Activated naive CD4-positive, alpha-beta T cell treated with anti-CD3 and anti-CD28 coated beads for 36 hours (primary cell): ENCODE measurements around the gene PSMD5. TPM values are rescaled to one million over a fixed set of nuclear protein-coding genes. Genes with fewer than 3 reads are reported as not detected.

Source experiments
- CTCF ChIA-PET: fragments of 350-600 bp; sonication (Branson Sonifier 250); formaldehyde crosslinking; loops from one replicate; lab custom pipeline; 2021; ENCODE audit warnings: antibody characterized with exemption; lab: Charles Lee
- DNase-seq: peaks from one replicate; pipeline ENCODE4 v3.0.0-alpha.2; 2020
- H3K27ac Mint-ChIP-seq: one replicate; pipeline ENCODE4 v1.8.0; 2021; ENCODE audit warnings: mild to moderate bottlenecking, mixed read lengths
- H3K27me3 Mint-ChIP-seq: one replicate; pipeline ENCODE4 v1.8.0; 2021; ENCODE audit warnings: low read depth, mixed read lengths
- H3K36me3 Mint-ChIP-seq: one replicate; pipeline ENCODE4 v1.8.0; 2021; ENCODE audit warnings: low read depth, mixed read lengths
- H3K4me1 Mint-ChIP-seq: one replicate; pipeline ENCODE4 v1.8.0; 2021; ENCODE audit warnings: low read depth, mixed read lengths
- H3K4me3 Mint-ChIP-seq: one replicate; pipeline ENCODE4 v1.8.0; 2021; ENCODE audit warnings: mild to moderate bottlenecking, moderate library complexity, mixed read lengths
- H3K9me3 Mint-ChIP-seq: one replicate; pipeline ENCODE4 v1.8.0; 2021; ENCODE audit warnings: mixed read lengths
- intact Hi-C: fragments of 100-400 bp; cut with micrococcal nuclease; formaldehyde crosslinking; loops from one replicate; pipeline ENCODE4 v1.15.1; 2023
- total RNA-seq, 2 experiments: library from RNA; stranded (reverse); gene quantifications; one replicate each; pipeline ENCODE4 v1.2.3, GENCODE V29; 2021

PSMD5 gene
- 10 to 100 TPM; 62.1 to 63.5 TPM for total RNA-seq

DNA sequence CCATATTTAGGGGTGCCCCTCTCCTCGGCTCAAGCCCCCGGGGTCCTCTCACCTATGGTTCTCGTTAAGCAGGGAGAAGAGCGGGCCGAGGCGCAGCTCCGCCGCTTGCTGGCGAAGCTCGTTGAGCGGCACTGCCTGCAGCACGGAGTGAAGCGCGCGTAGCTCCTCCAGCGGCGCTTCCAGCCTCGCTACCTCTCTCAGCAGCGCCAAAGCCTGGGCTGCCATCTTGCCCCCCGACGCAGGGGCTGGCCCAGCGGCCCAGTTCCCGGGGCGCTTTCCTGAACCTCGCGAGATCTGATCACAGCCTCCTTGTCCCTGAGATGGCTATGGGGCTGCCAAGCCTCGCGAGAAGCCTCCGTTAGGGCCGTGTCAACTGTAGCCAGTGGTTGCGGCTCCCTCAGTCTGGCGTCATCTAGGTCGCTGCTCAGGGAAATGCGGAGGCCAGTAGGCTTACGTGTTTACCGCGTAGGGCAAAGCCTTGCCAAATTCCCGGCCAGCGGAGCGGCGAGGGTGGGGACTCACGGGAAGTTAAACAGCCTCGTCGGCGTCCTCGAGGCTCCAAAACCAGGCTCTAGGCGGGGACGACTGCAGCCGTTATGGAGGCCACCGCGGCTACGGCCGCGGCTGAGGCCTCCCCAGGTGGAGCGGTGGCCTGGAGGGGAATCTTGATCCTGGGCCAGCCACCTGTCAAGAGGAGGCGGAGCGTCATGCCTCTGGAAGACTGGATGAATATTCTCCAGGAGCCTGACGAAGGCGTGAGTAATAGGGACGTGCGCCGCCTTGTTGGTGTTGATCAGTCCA lies at the start of gene PSMD5:
Gene PSMD5 (minus strand): TSS at position 238 of the 801 bp plus-strand sequence. CDS start 13 bp downstream, at position 225.
- DNase-seq: peak; percentile 100
- intact Hi-C loops: loop anchor here (1.0 to 2.0 kb wide), 3 partner anchors 14 to 278 kb away; partner anchors contain the start of gene FBXW2
- Mint-ChIP-seq H3K9me3 (no peaks in the 10 kb centered on the region), H3K36me3 (peaks cover 43% of the 10 kb centered on the region), H3K27me3 (no peaks in the 10 kb centered on the region), H3K4me1 (peaks cover 81% of the 10 kb centered on the region), H3K4me3 (peak within 1 kb of the TSS; percentile 95), H3K27ac (peak within 1 kb of the TSS; percentile 95)
- CTCF ChIA-PET: interaction anchor here (0.7 kb wide), 1 partner anchor 77 kb away, joined by 3 read pairs; no protein-coding TSS in a partner anchor

DNA sequence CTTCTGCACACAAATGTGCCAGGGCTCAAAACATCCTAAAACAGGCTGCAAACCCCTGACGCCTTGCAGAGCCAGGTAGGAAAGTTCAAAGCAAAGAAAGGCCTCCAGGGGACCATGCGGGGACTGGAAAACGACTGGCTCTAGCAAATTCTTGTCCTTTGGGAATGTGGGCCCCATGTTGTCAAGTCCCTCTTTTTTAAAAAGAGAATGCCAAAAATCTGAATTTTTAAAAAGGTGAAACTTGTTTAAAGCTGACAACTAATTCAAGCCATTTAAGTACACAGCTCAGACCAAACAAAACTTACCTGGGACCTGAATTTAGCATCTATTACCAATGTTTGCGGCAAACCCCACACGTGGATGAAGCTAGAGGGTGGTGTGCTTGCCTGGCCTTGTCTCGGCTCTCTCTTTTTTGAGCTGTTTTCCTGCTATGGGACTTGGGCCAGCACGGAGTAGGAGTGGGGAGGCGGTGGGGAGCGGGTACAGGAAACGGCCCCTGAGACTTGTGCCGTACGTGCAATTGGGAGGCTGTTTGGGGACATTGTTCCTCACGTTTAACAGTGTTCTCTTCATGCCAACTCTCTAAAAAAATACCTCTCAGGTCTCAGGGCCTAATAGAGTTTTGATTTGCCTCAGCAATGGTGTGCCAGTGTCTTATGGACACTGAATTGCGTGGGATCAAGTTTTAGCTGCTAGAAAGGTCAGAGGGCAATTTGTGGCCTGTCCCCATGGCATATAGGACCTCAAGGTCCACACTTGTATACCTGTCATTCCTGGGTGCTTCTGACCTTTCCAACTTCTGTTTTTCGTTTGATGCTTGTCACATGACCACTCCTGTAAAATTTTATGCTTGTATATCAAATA lies 49.4 kb upstream of the PSMD5 start:
- intact Hi-C loops: loop anchor here (1.0 kb wide), 6 partner anchors 15 to 178 kb away; partner anchors contain the start of genes MEGF9, PHF19 and TRAF1
- H3K36me3 Mint-ChIP-seq: peaks cover 19% of the 10 kb centered on the region
- DNase-seq: peak; percentile 60
- CTCF ChIA-PET: interaction anchor here (0.6 to 6.0 kb wide), 10 partner anchors 9 to 415 kb away, joined by 3 to 69 read pairs (median 5); partner anchors contain the start of genes FBXW2 and PHF19
- peak overlapping the region; percentile 97 for H3K27ac Mint-ChIP-seq
- H3K4me1 Mint-ChIP-seq: peaks cover 89% of the 10 kb centered on the region
- peaks cover 2% of the 10 kb centered on the region for H3K9me3 Mint-ChIP-seq
- H3K27me3 Mint-ChIP-seq: no peaks in the 10 kb centered on the region
- peak overlapping the region; percentile 70 for H3K4me3 Mint-ChIP-seq

DNA sequence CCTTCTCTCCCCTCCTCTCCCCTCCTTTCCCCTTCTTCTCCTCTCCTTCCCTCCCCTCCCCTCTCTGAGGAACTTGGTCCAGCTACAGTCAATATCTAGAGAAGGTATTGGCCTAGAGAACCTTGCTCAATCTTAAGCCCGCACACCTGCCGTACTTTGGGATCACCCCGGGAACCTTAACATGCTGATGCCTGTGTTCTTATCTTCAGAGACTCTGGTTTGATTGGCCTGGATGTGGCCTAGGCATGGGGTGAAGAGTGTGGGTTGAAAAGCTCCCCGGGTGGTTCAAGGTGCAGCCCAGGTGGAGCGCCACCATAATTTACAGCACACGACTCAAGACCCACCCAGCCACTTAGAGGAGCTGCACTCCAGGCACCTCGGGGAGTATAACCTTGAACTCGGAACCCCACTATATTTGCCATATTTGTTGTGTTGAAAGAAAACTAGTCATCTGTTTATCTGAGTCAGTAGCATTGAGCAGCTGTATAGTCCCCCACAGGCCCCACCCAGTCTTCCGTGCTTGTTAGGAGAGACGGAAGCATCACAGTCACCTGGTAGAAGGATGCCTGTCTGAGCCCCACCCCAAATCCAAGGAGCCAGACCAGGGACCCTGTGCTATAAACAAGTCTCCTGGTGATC lies 48.6 kb upstream of the PSMD5 start:
- H3K27me3 Mint-ChIP-seq: no peaks in the 10 kb centered on the region

DNA sequence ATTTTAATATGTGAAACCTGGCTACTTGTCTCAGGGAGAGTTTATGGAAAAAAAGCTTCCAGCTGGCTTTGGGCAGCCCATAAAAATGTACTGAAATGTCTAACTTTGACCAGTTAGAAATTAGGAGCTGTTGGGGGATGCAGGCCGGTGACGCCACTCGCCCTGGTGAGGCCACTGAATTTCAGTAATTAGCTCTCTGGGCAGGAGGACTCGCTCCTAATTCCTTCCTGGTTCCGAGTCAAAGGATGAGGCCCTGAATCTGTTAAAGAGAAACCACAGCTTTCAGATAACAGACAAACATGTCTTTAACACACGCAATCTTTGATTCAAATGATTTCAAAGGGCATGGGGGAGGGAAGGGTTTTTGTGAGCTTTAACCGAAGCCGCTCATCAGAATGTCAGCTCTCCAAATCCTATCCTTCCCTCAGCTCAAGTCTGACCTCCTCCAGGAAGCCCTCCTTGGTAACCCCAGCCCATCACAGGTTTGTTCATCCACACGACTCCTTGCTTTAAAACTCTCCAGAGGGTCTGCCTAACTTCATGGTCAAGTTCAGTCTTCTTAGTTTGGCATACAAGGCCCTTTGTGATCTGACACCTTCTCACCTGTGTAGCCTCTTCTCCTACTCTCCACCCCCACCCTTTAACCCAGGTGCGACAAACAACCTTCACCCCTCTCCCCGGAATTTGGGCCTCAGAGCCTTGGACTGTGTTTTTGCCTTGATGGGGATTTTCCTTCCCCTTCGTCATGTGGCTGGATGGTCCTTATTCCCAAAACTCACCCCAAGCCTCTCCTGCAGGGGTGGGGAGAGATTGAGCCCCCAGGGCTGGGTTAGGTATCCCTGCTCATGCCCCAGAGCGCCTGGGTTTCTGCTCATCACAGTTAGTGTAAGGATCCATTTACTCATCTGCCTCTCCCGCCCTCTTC lies 47.9 kb upstream of the PSMD5 start:
- H3K9me3 Mint-ChIP-seq: peaks cover 2% of the 10 kb centered on the region
- H3K4me1 Mint-ChIP-seq: peaks cover 88% of the 10 kb centered on the region
- H3K27me3 Mint-ChIP-seq: no peaks in the 10 kb centered on the region
- intact Hi-C loops: loop anchor here (1.0 kb wide), 1 partner anchor 36 kb away; the partner anchor contains the start of gene TRAF1
- peak; percentile 61 for DNase-seq
- H3K36me3 Mint-ChIP-seq: peaks cover 15% of the 10 kb centered on the region
- peak overlapping the region; percentile 70 for H3K4me3 Mint-ChIP-seq
- CTCF ChIA-PET: interaction anchor here (0.6 to 6.0 kb wide), 13 partner anchors 7 to 134 kb away, joined by 3 to 69 read pairs (median 5); partner anchors contain the start of gene PHF19
- peak overlapping the region; percentile 97 for H3K27ac Mint-ChIP-seq

More for the DNA sequence above, 48.6 kb upstream of the PSMD5 start:
- CTCF ChIA-PET: interaction anchor here (0.6 to 6.0 kb wide), 11 partner anchors 8 to 135 kb away, joined by 3 to 69 read pairs (median 7); partner anchors contain the start of gene PHF19
- peak overlapping the region; percentile 70 for H3K4me3 Mint-ChIP-seq
- intact Hi-C loops: loop anchor here (1.0 kb wide), 1 partner anchor 35 kb away; the partner anchor contains the start of gene TRAF1
- peak overlapping the region; percentile 97 for H3K27ac Mint-ChIP-seq
- H3K9me3 Mint-ChIP-seq: peaks cover 2% of the 10 kb centered on the region
- peaks cover 88% of the 10 kb centered on the region for H3K4me1 Mint-ChIP-seq
- DNase-seq: peak; percentile 91
- H3K36me3 Mint-ChIP-seq: peaks cover 15% of the 10 kb centered on the region

DNA sequence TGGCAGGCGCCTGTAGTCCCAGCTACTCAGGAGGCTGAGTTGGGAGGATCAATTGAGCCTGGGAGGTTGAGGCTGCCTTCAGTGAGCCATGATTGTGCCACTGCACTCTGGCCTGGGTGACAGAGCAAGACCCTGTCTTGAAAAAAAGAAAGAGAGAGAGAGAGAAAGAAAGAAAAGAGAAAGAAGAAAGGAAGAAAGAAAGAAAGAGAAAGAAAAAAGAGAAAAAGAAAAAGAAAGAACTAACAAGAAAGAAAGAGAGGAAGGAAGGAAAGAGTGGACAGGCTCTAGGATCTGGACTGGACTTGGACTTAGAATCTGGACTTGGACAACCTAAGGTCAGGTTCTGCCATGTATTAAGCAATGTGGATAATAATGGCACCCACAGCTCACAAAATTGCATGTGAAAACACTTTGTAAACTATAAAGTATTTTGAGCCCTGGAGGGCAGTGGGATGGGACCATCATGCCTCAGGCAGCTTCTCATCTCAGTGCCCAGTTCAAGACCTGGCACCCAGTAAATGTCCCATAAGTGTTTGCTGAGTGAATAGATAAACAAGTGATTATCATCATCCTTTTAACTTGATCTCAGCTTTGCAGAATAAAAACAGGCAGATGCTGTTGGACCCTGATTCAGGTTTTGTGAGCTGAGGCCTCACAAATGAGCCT lies 47.0 kb upstream of the PSMD5 start:
- Mint-ChIP-seq H3K9me3 (peaks cover 2% of the 10 kb centered on the region), H3K4me3 (peak overlapping the region; percentile 70), H3K27me3 (no peaks in the 10 kb centered on the region), H3K4me1 (peaks cover 83% of the 10 kb centered on the region), H3K36me3 (peaks cover 15% of the 10 kb centered on the region), H3K27ac (peak overlapping the region; percentile 97)
- CTCF ChIA-PET: interaction anchor here (1.0 to 6.0 kb wide), 9 partner anchors 11 to 133 kb away, joined by 3 to 69 read pairs (median 7); partner anchors contain the start of gene PHF19
- no peak for DNase-seq
- intact Hi-C loops: no loop called here

DNA sequence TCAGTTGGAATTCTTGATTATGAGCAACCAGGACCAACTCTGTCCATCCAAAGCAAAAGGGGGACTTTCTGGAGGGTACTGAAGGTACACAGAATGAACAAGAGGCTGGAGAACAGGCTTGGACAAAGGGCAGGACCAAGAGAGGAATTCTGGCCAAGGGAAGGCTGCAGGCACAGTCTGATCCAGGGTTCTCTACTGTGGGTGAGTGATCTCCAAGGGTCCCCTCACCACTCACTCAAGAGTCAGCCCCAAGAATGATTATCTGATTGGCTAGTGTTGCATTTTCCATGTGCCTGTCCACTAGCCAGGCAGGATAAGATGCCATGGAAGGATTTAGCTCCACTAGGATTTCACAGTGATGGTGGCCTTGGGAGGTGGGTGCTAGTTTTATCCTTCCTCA lies 45.9 kb upstream of the PSMD5 start:
- Mint-ChIP-seq H3K9me3 (peaks cover 2% of the 10 kb centered on the region), H3K4me1 (peaks cover 82% of the 10 kb centered on the region), H3K36me3 (peaks cover 14% of the 10 kb centered on the region), H3K27ac (peak overlapping the region; percentile 97), H3K4me3 (no peak overlapping the region), H3K27me3 (no peaks in the 10 kb centered on the region)
- CTCF ChIA-PET: interaction anchor here (1.2 to 6.0 kb wide), 2 partner anchors 10 to 20 kb away, joined by 8 to 69 read pairs; partner anchors contain the start of gene PHF19
- intact Hi-C loops: no loop called here
- DNase-seq: no peak

DNA sequence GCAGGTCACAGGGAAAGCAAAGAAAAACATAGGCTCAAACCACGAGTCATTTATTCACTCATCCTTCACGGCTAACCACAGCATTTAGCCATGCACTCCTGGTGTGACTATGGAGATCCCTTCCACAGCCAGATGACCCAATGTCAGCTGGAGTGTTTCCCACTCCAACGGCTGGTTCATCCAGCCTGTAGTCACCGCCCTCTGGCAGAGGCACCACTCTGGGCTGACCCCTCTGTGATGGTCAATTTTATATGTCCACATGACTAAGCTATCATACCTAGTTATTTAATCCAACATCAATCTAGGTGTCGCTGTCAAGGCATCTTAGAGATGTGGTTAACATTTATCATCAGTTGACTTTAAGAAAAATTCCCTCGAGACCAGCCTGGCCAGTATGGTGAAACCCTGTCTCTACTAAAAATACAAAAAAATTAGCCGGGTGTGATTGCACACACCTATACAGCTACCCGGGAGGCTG lies 43.8 kb upstream of the PSMD5 start:
- DNase-seq: no peak
- Mint-ChIP-seq H3K36me3 (peaks cover 5% of the 10 kb centered on the region), H3K4me1 (peaks cover 77% of the 10 kb centered on the region), H3K27ac (peak overlapping the region; percentile 43), H3K27me3 (no peaks in the 10 kb centered on the region), H3K4me3 (no peak overlapping the region), H3K9me3 (no peaks in the 10 kb centered on the region)
- intact Hi-C loops: no loop called here
- CTCF ChIA-PET: interaction anchor here (0.8 to 1.6 kb wide), 4 partner anchors 12 to 38 kb away, joined by 3 read pairs; no protein-coding TSS in a partner anchor

DNA sequence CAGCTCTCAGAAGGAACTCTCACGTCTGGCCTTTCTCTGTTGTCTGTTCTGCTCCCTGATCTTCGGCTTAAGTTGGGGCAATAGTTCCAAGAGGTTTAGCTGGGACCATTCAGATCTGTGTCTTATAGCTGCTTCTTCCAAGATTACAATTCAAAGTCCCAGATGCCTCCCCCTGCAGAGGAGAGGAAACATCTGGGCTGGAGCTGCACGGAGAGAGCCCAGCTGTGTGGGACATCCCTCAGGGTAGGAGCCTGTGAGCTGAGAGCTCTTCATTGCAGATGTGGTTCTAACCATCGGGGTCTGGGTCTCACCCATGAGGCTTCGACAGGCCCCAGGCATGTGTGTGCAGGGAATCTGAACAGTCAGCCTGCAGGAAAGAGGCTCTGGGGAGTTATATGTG lies 43.2 kb upstream of the PSMD5 start:
- peaks cover 77% of the 10 kb centered on the region for H3K4me1 Mint-ChIP-seq
- H3K27me3 Mint-ChIP-seq: no peaks in the 10 kb centered on the region
- H3K36me3 Mint-ChIP-seq: peaks cover 5% of the 10 kb centered on the region
- no peak overlapping the region for H3K4me3 Mint-ChIP-seq
- H3K9me3 Mint-ChIP-seq: no peaks in the 10 kb centered on the region
- DNase-seq: no peak
- intact Hi-C loops: no loop called here
- CTCF ChIA-PET: interaction anchor here (0.8 to 1.1 kb wide), 4 partner anchors 9 to 39 kb away, joined by 3 to 4 read pairs (median 3); partner anchors contain the start of gene PHF19
- H3K27ac Mint-ChIP-seq: peak overlapping the region; percentile 43

DNA sequence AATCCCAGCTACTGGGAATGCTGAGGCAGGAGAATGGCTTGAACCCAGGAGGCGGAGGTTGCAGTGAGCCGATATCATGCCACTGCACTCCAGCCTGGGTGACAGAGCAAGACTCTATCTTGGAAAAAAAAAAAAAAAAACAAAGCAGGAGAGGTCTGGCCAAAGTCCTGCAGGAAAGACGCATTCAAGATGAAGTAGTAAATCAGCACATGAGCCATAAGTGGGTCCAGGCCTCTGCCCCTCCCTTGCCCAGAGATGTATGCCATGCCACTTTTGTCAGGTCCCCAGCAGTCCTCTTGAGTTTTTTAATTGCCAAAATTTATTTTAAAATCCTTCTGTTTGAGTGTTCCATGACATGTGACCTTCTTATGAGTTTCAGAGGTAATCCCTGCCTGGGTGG lies 42.7 kb upstream of the PSMD5 start:
- CTCF ChIA-PET: interaction anchor here (1.0 to 1.1 kb wide), 3 partner anchors 9 to 40 kb away, joined by 3 to 4 read pairs (median 3); partner anchors contain the start of gene PHF19
- Mint-ChIP-seq H3K4me3 (no peak overlapping the region), H3K4me1 (peaks cover 77% of the 10 kb centered on the region), H3K27me3 (no peaks in the 10 kb centered on the region), H3K27ac (no peak overlapping the region), H3K36me3 (peaks cover 5% of the 10 kb centered on the region), H3K9me3 (no peaks in the 10 kb centered on the region)
- intact Hi-C loops: no loop called here
- DNase-seq: no peak

DNA sequence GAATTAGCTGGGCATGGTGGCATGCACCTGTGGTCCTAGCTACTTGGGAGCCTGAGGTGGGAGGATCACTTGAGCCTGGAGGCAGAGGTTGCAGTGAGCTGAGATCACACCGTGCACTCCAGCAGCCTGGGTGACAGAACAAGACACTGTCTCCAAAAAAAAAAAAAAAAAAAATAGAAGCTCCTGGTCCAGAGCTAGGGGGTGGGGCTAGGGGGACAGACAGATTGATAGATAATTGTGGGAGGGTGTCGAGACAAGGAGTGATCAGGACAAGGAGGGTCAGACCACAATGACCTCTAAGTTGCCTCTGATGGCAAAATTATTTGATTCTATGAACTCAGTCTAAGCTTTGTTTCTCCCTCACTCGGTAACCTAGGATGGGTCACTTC lies 40.9 kb upstream of the PSMD5 start:
- Mint-ChIP-seq H3K9me3 (no peaks in the 10 kb centered on the region), H3K27me3 (no peaks in the 10 kb centered on the region), H3K27ac (no peak overlapping the region), H3K4me1 (peaks cover 76% of the 10 kb centered on the region), H3K36me3 (peaks cover 7% of the 10 kb centered on the region), H3K4me3 (no peak overlapping the region)
- DNase-seq: no peak
- intact Hi-C loops: no loop called here
- CTCF ChIA-PET: interaction anchor here (1.1 to 2.6 kb wide), 4 partner anchors 8 to 14 kb away, joined by 3 to 9 read pairs (median 6); no protein-coding TSS in a partner anchor
